HG03159 (cell line): Measurements from ENCODE around the gene PLCL1.

Experiments
- ATAC-seq: cut with Tn5 transposase; IDR thresholded peaks from one replicate; pipeline ENCODE4 v1.9.1; 2021; ENCODE audit warnings: mild to moderate bottlenecking, moderate library complexity; ENCODE audit not compliant: unreplicated experiment

The PLCL1 gene

DNA sequence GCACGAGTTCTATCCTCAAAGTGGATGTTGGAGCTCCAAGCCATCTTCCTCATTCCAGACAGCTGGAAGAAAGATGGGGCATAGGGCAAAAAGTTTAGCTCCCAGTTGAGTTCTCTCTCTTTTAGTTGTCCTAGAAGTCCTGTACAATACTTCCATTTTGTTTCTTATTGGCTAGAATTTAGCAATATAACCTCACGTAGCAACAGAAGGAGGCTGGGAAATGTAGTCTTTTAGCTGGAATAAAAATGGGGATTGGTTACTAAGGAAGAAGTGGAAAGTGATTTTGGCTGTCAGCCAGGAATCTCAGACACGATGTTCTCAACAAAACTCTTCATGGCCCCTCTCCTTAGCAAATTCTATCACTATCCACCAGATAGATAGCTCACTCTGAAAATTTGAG lies 79.9 kb downstream of the PLCL1 start:
- ATAC-seq = no peak

DNA sequence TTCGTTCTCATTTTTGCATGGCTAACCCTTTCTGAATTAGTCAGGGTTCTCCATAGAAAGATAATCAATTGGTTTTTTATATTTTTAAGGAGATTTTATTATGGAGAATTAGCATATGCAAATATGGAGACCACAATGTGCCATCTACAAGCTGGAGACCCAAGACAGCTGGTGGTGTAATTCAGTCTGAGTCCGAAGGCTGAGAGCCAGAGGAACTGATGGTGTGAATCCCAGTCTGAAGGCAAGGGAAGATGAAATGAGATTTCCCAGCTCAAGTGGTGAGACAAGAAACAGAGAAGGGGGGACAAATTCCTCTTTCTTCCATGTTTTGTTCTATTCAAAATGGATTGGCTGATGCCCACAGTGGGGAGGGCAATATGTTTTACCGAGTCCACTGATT lies 80.7 kb downstream of the PLCL1 start:
- ATAC-seq = no peak

DNA sequence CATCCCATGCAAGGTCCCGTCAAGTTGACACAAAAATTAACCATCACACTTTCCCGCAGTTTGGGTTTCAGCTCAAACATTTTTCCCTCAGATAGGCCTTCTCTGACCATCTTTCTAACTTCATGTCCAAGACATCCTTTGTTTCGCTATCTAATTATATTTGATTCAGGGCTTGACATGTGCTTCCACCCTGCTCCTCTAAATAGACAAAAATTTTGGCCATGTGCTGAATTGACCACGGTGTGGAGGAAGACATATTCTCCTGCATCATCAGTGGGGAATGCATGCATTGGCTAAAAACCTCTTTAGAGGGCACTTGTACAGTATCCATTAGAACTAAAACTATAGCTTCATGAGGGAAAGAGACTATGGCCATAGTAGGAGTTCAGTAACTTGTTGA lies 81.2 kb downstream of the PLCL1 start:
- no peak for ATAC-seq

DNA sequence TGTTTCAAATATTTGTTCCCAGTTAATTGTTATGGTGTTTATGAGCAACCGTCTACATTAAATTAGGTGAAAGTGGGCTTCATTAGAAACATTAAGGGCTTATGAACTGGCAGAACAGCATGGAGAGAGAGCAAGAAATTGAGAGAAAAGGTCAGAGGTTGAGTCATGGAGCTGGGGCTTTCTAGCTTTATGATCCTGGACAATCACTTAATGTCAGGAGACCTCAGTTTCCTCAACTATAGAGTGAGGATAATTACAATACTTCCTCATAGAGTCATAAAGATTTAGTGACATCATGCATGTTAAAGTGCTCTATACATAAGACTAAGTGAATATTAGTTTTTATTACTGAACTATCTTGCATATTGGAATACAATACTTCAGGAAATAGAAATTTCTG lies 83.9 kb downstream of the PLCL1 start:
- ATAC-seq = no peak

DNA sequence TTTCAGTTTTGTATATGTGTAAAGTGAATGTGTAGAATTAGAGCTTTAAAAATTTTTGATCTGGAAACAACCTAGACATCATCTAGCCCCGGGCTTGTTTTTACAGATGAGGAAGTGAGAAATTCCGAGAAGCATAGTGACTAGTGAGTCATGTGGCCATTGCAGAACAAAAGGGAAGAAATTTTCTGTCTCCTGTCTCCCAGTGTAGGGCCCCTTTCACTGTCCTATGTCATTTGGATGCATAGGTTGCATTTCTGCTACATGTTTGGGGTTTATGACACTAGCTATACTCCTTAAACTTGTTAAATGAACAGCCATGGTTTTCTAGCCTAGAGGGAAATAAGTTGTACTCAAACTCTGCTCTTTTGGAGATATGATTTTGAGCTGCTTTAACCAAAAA lies 84.6 kb downstream of the PLCL1 start:
- ATAC-seq = peak; percentile 100

DNA sequence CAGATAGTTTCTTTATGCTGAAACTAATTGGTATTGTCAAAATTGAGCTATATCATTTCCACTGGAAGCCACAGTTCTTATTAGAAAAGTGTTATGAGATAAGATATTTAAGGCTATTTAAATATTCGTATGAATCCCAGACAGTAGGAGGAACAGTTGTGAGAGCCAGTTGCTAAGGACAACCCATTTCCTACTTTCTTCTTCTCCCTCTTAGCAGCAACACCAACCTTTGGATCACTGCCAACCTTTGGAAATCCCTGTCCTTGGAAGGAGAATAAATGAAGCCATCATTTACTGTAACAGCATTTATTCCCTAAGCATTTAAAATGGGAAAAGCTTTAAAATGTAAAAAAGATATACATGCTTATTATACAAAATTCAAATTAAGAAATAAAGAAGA lies 85.8 kb downstream of the PLCL1 start:
- ATAC-seq = no peak

DNA sequence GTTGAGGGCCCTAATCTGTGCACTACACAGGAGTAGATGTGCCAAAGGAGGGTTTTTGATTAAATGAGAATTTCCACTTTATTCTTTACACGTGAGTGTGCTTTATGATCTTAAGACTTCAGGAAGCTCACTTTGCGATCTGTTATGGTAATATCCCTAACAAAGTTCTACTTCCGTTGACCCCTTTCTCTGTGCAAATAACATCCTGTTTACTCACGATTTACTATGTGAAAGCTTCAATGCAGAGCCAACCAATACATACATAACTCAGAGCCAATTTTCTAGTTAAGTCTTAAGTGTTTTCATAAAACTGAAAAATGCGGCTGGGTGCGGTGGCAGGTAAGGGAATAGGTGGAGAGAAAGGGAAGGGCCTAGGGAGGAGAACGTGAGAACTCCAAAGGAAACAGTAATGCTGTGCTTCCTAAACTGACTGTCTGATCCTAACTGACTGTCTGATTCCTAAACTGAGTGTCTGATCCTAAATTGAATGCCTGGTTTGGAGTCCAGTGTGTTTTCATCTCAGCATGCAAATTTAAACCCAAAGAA lies 87.6 kb downstream of the PLCL1 start:
- ATAC-seq = no peak

DNA sequence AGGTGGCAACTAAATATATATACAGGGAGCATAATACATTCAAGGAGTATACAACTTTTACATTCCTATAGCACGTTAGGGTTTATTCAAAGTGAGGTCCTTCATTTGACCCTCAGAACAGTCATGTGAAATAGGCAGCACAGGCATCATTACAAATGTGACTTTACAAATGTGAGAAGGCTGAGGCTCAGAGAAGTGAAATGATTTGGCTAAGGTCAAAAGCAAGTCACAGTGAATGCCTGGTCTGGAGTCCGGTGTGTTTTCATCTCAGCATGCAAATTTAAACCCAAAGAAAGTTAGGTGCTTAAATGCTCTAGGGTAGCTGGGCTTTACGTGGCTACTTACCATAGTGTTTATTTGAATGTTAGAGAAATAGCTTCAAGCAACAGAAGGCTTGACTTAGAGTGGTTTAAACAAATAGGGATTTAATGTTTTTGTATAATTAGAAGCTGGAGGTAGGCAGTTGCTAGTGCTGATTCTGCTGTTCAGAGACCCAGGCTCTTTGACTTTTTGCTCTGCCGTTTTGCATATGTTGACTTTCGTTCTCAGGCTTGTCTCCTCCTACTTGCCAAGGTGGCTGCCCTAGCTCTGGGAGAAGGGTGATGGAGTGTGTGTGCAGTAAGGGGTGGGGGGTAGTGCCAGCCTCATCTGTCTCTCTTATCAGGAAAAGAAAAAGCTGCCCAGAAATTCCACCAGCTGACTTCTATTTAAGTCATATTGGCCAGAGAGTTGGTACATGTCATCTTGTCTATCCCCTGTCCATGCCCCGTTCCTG lies 89.2 kb downstream of the PLCL1 start:
- no peak for ATAC-seq

DNA sequence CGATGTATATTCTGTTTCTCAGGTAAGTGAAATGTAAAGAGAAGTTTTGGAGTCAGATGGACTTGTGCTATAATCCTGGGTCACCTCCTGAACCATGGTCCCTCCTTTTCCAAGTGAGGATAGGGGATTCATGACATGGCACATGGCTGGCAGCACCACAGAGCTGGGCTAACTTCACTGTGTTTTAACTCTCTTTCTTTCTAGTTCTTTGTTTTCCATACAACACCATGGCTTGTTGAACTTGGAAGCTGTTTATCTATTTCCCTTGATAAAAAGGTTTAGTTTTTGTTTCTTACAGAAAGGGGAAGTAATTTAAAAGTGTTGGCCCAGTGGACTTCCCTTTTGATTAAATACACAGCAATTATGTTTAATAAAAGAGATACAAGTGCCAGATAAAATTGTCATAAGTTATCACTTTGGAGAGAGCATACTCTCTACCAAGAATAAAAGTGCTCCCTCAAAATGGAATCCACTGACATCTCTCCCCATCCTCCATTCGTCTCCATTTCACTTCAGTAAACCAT lies 90.4 kb downstream of the PLCL1 start:
- ATAC-seq = no peak

DNA sequence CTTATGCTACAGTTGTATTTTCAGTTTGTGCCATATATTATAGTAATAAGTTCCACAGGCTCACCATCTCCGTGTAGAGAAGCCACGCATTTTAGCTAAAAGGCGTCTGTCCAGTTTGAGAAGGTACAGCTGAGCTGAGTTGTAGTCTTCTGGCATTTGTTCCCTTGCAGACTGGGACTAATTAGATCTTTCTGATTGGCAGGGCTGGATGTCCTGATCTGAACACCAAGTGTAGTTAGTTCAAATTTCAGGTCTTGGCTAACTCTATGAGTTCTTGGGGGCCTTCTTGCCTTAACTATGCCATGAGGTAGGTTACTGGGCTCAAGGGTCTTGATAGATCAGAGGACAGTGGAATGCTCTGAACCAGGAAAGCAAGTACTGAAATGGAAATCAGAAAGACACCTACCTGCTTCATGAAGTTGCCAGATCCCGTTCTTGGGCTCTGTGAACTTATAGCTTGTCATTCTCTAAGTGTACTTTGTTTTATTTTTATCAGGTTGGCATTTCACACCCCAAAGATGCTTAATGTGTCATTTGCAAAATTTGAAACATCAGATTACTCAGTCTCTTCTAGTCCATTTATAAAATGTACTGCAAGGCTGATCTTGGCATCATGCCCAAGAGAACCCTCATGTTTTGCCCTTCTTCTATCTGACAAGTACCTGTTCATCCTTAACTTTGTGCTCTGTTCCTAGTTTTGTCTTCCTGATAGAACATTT lies 93.7 kb downstream of the PLCL1 start:
- no peak for ATAC-seq

DNA sequence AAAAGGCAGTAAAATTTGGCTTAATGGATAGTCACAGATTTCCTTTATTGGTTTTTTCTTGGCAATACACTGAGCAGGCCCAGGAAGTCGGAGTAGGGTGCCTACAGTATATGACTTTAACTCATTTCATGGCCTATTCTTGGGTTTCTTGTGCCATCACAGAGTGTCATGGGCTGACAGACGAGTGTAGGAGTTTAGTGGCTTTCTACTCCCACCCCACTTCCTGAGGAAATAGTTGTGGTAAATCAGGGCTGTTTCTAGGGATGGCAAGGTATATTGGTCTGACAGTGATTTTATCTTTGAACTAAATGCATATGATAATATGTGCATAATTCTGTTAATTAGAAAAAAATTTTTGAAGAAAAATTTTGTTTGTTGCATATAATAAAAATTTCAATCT lies 100.1 kb downstream of the PLCL1 start:
- ATAC-seq = no peak

DNA sequence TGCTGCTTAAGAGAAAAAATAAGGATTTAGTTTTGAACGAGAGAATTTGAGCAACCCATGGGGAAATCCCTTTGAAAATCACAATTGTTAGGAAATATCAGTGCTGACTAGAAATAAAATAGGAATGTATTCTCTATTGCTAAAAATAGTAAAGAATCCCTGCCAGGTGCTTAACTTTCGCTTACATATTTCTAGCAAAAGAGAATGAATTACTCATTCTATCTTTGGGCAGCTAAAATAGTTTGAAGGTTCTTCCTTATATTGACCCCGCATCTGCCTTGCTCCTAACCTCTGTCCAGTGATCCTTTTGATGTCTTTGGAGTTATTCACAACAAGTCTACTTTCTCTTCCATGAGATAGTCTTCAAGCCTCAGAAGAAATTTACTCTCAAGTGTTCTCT lies 103.8 kb downstream of the PLCL1 start:
- ATAC-seq = no peak

DNA sequence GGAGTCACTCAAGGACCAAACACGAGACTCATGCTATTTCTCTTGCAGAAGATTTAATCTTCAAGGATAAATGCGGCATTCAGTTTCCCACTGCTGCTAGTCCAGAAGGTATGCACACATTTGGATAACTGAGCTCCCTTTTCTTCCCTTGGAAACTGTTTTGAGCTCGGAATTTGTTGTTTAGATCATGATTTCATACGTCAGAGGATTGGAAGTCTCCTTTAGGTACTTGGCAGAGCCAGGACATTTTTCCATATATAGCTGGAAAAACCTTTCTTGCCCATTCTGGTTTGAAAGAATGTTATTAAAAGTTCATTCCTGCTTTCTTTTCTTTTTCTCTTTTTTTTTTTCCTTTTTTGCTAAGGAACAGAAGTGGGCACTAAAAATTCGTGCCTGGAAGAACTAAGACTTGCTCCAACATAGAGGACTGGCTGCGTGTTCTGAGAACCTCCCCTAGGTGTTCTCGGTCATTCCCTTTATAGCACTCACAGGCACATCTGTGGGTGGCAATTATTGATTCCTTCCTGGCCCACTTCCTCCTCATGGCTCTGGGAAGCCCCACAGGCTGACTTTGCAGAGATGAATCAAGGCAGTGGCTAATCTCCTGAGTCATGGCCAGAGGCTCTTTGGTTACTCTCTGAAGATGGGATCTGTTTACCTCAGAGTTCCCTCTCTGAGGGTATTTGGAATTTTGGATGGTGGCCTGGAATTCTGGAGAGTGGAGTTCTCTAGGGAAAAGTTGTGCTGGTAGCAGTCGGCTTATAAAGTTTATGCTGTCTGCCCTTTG lies 104.8 kb downstream of the PLCL1 start:
- no peak for ATAC-seq

DNA sequence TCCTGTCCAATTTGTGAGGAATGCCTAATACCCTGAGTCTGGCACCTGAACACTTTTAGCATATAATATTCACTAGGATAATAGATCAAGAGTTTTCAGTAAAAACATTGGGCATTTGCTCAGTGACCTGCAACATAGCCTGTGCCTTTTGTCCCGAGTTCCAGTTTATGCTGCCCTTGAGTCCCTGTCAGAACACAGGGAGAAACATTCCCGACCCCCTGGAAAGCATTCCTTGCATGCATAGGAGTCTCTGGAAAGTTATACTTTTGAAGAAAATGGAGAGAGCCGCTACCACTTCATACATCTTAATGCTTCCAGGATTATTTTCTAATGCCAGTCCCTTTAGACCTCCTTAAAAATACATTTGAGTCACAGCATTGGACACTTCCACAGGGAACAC lies 107.3 kb downstream of the PLCL1 start:
- ATAC-seq = no peak

DNA sequence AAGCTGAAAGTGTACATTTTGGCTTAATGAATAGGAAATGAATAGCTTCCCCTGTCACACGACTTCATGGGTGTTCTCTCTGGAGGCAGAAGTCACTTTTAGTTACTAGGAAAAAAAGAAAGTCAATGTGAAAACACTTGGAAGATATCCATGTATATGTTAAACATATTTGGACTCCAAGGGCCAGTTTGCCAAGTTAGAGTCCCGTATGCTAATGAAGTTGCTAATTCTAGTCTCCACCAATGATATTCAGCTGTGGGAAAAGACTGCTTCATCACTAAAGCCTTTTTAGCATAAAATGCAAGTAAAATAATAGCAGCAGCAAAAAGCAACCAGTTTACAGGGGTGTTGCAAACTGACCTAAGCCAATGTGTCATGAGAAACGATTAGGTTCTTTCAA lies 108.7 kb downstream of the PLCL1 start:
- ATAC-seq = no peak

DNA sequence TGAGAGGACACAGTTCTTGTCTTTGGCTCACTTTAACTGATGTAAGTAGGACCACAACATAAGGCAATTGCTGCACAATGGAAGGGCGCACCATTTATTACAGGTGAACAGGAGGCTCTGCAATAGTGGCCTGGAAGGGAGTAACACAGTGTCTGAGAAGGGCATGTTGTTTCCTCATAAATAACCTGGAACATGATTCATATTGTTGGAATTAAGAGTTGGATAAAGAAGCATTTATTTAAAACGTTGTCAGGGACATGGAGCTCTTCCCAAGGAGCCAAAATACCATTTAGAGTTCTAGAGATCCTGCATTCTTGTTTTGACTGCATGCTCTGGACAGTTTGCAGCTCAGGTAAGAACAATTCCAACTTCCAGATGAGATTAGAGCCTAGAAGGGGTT lies 110.4 kb downstream of the PLCL1 start:
- ATAC-seq = no peak

DNA sequence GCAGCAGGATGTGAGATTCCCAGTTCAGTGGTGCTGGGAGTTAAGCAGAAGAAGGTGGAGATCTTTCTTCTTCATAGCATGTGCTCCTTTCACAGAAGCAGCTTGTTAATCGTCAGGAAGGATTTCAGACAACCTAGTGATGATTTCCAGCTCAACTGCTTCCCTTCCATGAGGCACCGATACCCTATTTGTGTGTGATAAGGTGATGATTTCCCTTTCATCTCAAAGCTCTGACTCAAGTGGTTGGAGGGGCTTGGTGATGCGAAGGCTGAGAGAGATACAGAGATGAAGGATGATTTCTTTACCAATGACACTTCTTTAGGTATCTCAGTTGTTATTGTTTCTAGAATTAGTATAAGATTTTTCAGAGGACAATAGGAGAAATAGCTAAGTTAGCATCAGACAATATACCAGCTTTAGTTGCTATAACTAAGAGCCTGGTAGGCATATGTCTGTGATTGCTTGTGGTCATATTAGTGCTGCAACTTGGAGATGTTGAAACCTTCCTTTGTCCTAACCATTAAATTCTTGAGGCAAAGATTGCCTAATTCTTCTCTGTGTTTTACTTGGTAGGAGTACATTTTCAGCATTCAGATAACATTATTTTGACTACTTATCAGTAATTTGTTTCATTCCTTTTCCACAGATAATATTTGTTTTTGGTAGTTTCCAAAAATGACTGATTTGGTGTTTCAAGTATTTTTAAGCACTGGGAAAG lies 111.3 kb downstream of the PLCL1 start:
- no peak for ATAC-seq

DNA sequence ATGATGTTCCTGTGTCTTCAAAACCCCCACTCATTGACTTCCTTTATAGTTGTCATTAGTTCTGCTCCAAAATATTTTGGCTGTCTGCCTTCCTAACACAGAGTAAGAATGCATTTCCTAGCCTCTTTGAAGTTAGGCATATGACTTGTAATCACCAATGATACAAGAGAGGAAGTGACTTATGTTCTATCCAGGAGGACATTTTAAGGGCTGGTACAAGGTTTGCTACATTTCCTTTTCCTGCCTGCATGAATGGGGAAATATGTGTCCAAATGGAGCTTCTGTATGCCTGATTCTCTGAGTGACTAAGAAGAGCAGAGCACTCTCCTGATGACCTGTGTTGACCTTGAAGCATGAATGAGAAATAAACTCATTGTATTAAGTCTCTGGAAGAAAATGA lies 115.1 kb downstream of the PLCL1 start:
- ATAC-seq = no peak

DNA sequence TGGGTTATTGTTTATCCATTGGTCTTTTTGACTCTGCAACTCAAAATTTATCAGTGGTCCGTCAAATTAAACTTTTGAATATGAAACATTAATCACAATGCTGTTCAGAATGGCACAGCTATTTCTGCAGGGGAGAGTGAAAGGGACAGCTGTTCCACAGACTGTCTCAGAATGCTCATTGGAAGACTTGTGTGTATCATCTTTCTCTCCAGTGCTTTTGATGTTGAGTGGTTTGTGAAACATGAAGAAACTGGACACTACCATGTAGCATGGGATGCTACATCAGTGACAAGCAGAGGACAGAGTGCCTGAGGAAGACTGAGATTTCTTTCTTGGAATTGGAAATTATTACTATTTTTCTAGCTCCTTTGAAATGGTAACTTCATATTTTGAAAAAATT lies 115.7 kb downstream of the PLCL1 start:
- ATAC-seq = no peak

DNA sequence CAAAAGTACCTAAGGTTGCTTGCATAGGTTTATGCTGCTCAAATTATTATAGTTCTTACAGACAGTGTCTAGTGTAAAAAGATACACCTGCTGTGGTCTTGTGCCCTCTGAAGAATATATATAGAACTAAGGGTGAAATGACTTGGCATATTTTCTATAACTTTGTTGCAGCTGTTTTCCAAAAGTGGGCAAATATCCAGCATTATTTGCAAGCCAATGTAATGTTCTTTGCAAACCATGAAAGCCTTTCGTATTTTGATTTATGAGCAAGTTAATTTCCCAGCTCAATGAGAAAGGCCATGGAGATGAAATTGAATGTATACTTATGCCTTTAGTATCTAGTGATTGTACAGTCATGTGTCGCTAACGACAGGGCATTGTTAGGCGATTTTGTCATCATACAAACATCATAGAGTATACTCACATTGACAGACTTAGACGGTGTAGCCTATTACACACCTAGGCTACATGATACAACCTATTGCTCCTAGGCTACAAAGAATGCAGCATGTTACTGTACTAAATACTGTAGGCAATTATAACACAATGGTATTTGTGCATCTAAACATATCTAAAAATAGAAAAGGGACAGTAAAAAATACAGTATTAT lies 116.3 kb downstream of the PLCL1 start:
- no peak for ATAC-seq
